HCT116 (cell line): ENCODE measurements around the gene TAF1D. TPM values are rescaled to one million over a fixed set of nuclear protein-coding genes. Genes with fewer than 3 reads are reported as not detected.

Experiments used
- ATAC-seq: fragments of 200-7000 bp; cut with Tn5 transposase; 2 replicates; pipeline ENCODE4 v1.9.1; 2020; ENCODE audit warnings: mild to moderate bottlenecking, moderate library complexity
- BruUV-seq: library from RNA; stranded (reverse); fragments of 400-500 nt; replicated peaks from 2 replicates; lab custom pipeline; 2021; lab: Mats Ljungman, UMichigan
- CTCF ChIA-PET: fragments of 300-600 bp; sonication (Branson Sonifier 250); formaldehyde crosslinking; loops from one replicate; lab custom pipeline; 2021; ENCODE audit warnings: antibody characterized with exemption; lab: Charles Lee
- POLR2A ChIA-PET: fragments of 300-600, 350-600 bp; sonication (Branson Sonifier 250); formaldehyde crosslinking; loops from one replicate; lab custom pipeline; 2021; ENCODE audit warnings: antibody characterized with exemption; lab: Charles Lee
- RAD21 ChIA-PET, 2 experiments: fragments of 300-600 bp; sonication (Branson Sonifier 250); formaldehyde crosslinking; loops; one replicate each; lab custom pipeline; 2023; ENCODE audit warnings: low total read pairs in 2 of 2; ENCODE audit not compliant: uncharacterized antibody in 2 of 2, unreplicated experiment in 2 of 2, low non-redundant PET in 1 of 2; lab: Charles Lee
- DNase-seq: peaks from one replicate; pipeline ENCODE4 v3.0.0-alpha.2; 2010; ENCODE audit warnings: low read depth, low spot score
- H2AFZ ChIP-seq: fragments of 200-600 bp; shearing (Covaris generic), sonication (generic); 2 replicates; pipeline ENCODE4 v1.6.1; 2017; ENCODE audit warnings: low read depth, mixed run types, mixed read lengths, antibody characterized with exemption, low read length; ENCODE audit not compliant: poor library complexity, severe bottlenecking
- H3K27ac ChIP-seq: 2 replicates; pipeline ENCODE4 v1.5.1; 2012; ENCODE audit warnings: low read depth, low read length
- H3K27me3 ChIP-seq: fragments of 200-600 bp; sonication (generic); 2 replicates; pipeline ENCODE4 v1.6.1; 2016; ENCODE audit warnings: mixed run types, low read length, mixed read lengths; ENCODE audit not compliant: insufficient read depth
- H3K36me3 ChIP-seq, 2 experiments: fragments of 200-500 bp in 1 of 2; fragments of 200-600 bp in 1 of 2; sonication (Bioruptor generic) in 1 of 2; sonication (generic) in 1 of 2; 2 replicates each; pipeline versions ENCODE4 v1.5.1 to v1.6.1; 2014 to 2016; ENCODE audit warnings: low read length in 2 of 2, inconsistent platforms in 1 of 2, mixed read lengths in 1 of 2, mixed run types in 1 of 2; ENCODE audit not compliant: insufficient read depth in 2 of 2, control insufficient read depth in 1 of 2
- H3K4me1 ChIP-seq, 2 experiments: fragments of 200-600 bp in 1 of 2; sonication (generic) in 1 of 2; 2 replicates each; pipeline versions ENCODE4 v1.5.1 to v1.6.1; 2012 to 2017; ENCODE audit warnings: low read length in 2 of 2, inconsistent platforms in 1 of 2, mild to moderate bottlenecking in 1 of 2, mixed read lengths in 1 of 2, mixed run types in 1 of 2, moderate library complexity in 1 of 2; ENCODE audit not compliant: insufficient read depth in 2 of 2, control insufficient read depth in 1 of 2
- H3K4me2 ChIP-seq: fragments of 200-600 bp; sonication (generic); 2 replicates; pipeline ENCODE4 v1.6.1; 2017; ENCODE audit warnings: mixed run types, low read length, mixed read lengths
- H3K4me3 ChIP-seq, 2 experiments: fragments of 200-600 bp in 1 of 2; sonication (generic) in 1 of 2; replicated peaks in 1 of 2; 2 replicates each; pipeline ENCODE4 v1.5.1; 2011 to 2016; ENCODE audit warnings: low read length in 2 of 2, control low read depth in 1 of 2, low read depth in 1 of 2, mild to moderate bottlenecking in 1 of 2, mixed read lengths in 1 of 2, mixed run types in 1 of 2
- H3K79me2 ChIP-seq: fragments of 200-600 bp; sonication (generic); 2 replicates; pipeline ENCODE4 v1.6.1; 2017; ENCODE audit warnings: mild to moderate bottlenecking, mixed run types, low read length, moderate library complexity, mixed read lengths; ENCODE audit not compliant: insufficient read depth
- H3K9ac ChIP-seq: fragments of 200-600 bp; sonication (generic); 2 replicates; pipeline ENCODE4 v1.6.1; 2016; ENCODE audit warnings: low read length, mixed read lengths
- H3K9me2 ChIP-seq: fragments of 200-600 bp; sonication (generic), shearing (Covaris generic); 2 replicates; pipeline ENCODE4 v1.6.1; 2017; ENCODE audit warnings: mixed run types, mild to moderate bottlenecking, moderate library complexity; ENCODE audit not compliant: insufficient read depth
- H3K9me3 ChIP-seq, 2 experiments: fragments of 200-500 bp in 1 of 2; fragments of 200-600 bp in 1 of 2; sonication (Bioruptor generic) in 1 of 2; sonication (generic) in 1 of 2; 2 replicates each; pipeline ENCODE4 v1.6.1; 2014 to 2017; ENCODE audit warnings: low read length in 2 of 2, mixed read lengths in 2 of 2, inconsistent platforms in 1 of 2, low read depth in 1 of 2, mild to moderate bottlenecking in 1 of 2, mixed run types in 1 of 2, moderate library complexity in 1 of 2; ENCODE audit not compliant: control insufficient read depth in 1 of 2, insufficient read depth in 1 of 2
- H4K20me1 ChIP-seq: fragments of 200-600 bp; sonication (generic), shearing (Covaris generic); 2 replicates; pipeline ENCODE4 v1.6.1; 2017; ENCODE audit warnings: mixed run types, mild to moderate bottlenecking, moderate library complexity; ENCODE audit not compliant: insufficient read depth
- EGR1 ChIP-seq: IDR thresholded peaks from 2 replicates; pipeline ENCODE4 v1.6.1; 2012; ENCODE audit warnings: low read depth
- EZH2phosphoT487 ChIP-seq: fragments of 200-600 bp; IDR thresholded peaks from 2 replicates; pipeline ENCODE4 v1.6.1; 2018; ENCODE audit warnings: antibody characterized with exemption, borderline replicate concordance
- POLR2AphosphoS5 ChIP-seq: IDR thresholded peaks from 2 replicates; pipeline ENCODE4 v1.6.1; 2011; ENCODE audit warnings: mild to moderate bottlenecking, low read depth, low read length, moderate library complexity
- YY1 ChIP-seq: IDR thresholded peaks from 2 replicates; pipeline ENCODE4 v1.6.1; 2011; ENCODE audit warnings: low read length, low read depth, moderate library complexity, mild to moderate bottlenecking; ENCODE audit not compliant: insufficient replicate concordance; ENCODE audit errors: extremely low read depth
- intact Hi-C: fragments of 100-400 bp; cut with micrococcal nuclease; formaldehyde crosslinking; loops from 2 replicates; pipeline ENCODE4 v1.10.0; 2022
- total RNA-seq: library from RNA; stranded (reverse); gene quantifications from one replicate; pipeline ENCODE4 v1.2.1, GENCODE V29; 2021; ENCODE audit not compliant: unreplicated experiment
- TF ChIP-seq, protein P1 (sequence below), 3 experiments: fragments of 200-600 bp in 1 of 3; sonication (generic) in 1 of 3; IDR thresholded peaks in 2 of 3; conservative IDR thresholded peaks in 1 of 3; 2 replicates each; pipeline ENCODE4 v1.5.1; 2012 to 2017; ENCODE audit warnings: low read depth in 2 of 3, low read length in 2 of 3, antibody characterized with exemption in 1 of 3, borderline replicate concordance in 1 of 3, control low read depth in 1 of 3, mild to moderate bottlenecking in 1 of 3, mixed read lengths in 1 of 3, mixed run types in 1 of 3, moderate library complexity in 1 of 3; ENCODE audit not compliant: insufficient read depth in 1 of 3
- TF ChIP-seq, protein P2 (sequence below): IDR thresholded peaks from 2 replicates; pipeline ENCODE4 v1.6.1; 2012; ENCODE audit warnings: low read depth

The TAF1D gene
- total RNA-seq, 1 experiment from 2014 or later = 267 TPM

DNA sequence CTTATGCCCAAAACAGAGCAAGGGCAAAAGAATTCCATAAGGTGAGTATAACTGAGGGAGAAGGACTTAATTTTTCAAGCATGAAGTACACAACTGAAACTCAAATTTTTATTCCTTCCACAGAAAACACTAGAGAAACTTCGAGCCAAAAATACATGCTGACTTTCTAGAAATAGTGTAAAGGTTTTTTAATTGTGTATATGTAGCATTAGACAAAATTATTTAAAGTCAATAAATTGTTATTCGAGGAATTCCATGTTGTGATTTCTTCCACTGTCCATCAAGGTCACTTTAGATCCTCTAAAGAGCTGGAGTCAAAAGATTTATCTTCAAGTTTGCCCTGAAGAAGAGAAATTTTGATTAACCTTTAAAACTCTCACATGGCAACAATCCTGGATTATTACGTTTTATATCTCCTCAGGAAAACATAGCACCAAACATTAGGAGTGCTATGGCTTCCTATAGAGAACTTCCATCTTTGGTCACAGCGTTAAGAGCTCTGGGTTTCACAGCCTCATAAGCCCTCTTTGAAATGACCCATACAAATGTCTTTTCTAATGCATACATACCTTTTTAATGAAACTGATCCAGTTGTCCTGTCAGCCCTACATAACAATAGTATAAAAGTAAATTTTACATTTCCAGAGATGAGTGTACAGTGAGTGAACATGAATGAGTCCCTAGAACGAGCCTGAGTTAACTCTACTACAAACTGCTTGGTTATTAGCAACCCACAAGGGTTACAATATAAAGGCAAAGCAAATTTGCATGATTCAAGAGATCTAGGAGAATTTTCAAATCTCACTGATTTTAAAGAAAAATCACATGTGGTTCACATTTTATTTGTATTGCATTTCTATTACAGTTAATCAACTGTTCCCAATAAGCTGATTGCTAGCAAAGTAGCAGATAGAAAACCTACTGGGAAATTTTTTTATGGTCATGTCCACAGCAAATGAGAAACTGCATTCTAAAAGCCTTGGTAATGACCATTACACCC lies 10.9 kb downstream of the TAF1D start:
- BruUV-seq = no TSS peak
- Histone ChIP-seq H3K9ac (no peak overlapping the region), H3K27me3 (no peaks in the 10 kb centered on the region), H3K9me3 (no peaks in the 10 kb centered on the region), H3K4me2 (no peak overlapping the region), H3K9me2 (no peaks in the 10 kb centered on the region), H3K36me3 (peaks cover 65 to 78% of the 10 kb centered on the region in 2 experiments), H2AFZ (no peak overlapping the region), H3K4me1 (no peaks in the 10 kb centered on the region), H3K27ac (no peak overlapping the region), H3K79me2 (peaks cover 42% of the 10 kb centered on the region), H3K4me3 (no peak overlapping the region), H4K20me1 (peaks cover 68% of the 10 kb centered on the region)
- ATAC-seq (no peak), DNase-seq (no peak)
- POLR2A ChIA-PET = interaction anchor here (1.2 to 4.9 kb wide), 3 partner anchors 8 to 53 kb away, joined by 4 to 43 read pairs (median 5); partner anchors contain the start of genes C11orf54, MED17 and TAF1D
- 0 out of 2 replicates have a peak, but pooled peaks have one; percentile 15 for TF ChIP-seq POLR2AphosphoS5
- TF ChIP-seq EZH2phosphoT487 = no peak
- no peak for TF ChIP-seq EGR1
- TF ChIP-seq, protein P1, sequence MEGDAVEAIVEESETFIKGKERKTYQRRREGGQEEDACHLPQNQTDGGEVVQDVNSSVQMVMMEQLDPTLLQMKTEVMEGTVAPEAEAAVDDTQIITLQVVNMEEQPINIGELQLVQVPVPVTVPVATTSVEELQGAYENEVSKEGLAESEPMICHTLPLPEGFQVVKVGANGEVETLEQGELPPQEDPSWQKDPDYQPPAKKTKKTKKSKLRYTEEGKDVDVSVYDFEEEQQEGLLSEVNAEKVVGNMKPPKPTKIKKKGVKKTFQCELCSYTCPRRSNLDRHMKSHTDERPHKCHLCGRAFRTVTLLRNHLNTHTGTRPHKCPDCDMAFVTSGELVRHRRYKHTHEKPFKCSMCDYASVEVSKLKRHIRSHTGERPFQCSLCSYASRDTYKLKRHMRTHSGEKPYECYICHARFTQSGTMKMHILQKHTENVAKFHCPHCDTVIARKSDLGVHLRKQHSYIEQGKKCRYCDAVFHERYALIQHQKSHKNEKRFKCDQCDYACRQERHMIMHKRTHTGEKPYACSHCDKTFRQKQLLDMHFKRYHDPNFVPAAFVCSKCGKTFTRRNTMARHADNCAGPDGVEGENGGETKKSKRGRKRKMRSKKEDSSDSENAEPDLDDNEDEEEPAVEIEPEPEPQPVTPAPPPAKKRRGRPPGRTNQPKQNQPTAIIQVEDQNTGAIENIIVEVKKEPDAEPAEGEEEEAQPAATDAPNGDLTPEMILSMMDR (IDR thresholded peaks at IDR 0.05 in 2 of 3, conservative IDR thresholded peaks at IDR 0.05 in 1 of 3; ENCODE audit: borderline replicate concordance in 1 of 3, insufficient read depth in 1 of 3, low read depth in 2 of 3, low read length in 2 of 3) = no peak
- no peak for TF ChIP-seq YY1
- TF ChIP-seq, protein P2, sequence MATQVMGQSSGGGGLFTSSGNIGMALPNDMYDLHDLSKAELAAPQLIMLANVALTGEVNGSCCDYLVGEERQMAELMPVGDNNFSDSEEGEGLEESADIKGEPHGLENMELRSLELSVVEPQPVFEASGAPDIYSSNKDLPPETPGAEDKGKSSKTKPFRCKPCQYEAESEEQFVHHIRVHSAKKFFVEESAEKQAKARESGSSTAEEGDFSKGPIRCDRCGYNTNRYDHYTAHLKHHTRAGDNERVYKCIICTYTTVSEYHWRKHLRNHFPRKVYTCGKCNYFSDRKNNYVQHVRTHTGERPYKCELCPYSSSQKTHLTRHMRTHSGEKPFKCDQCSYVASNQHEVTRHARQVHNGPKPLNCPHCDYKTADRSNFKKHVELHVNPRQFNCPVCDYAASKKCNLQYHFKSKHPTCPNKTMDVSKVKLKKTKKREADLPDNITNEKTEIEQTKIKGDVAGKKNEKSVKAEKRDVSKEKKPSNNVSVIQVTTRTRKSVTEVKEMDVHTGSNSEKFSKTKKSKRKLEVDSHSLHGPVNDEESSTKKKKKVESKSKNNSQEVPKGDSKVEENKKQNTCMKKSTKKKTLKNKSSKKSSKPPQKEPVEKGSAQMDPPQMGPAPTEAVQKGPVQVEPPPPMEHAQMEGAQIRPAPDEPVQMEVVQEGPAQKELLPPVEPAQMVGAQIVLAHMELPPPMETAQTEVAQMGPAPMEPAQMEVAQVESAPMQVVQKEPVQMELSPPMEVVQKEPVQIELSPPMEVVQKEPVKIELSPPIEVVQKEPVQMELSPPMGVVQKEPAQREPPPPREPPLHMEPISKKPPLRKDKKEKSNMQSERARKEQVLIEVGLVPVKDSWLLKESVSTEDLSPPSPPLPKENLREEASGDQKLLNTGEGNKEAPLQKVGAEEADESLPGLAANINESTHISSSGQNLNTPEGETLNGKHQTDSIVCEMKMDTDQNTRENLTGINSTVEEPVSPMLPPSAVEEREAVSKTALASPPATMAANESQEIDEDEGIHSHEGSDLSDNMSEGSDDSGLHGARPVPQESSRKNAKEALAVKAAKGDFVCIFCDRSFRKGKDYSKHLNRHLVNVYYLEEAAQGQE = no peak
- CTCF ChIA-PET = interaction anchor here (1.5 kb wide), 1 partner anchor 10 kb away, joined by 3 read pairs; no protein-coding TSS in a partner anchor
- RAD21 ChIA-PET = no interaction called here
- intact Hi-C loops = no loop called here
